Glutamatergic neuron (in vitro differentiated cells): ENCODE measurements around the gene APOF. TPM values are rescaled to one million over a fixed set of nuclear protein-coding genes. Genes with fewer than 3 reads are reported as not detected.
"Not testable (repeated sequence)": the region's sequence is repeated elsewhere in the genome, so short reads cannot be mapped to it uniquely, and the experiment has no call there.

Experiments
- DNase-seq: peaks from one replicate; pipeline ENCODE4 v3.0.0; 2022
- H3K27ac Mint-ChIP-seq: one replicate; pipeline ENCODE4 v1.8.0; 2020; ENCODE audit warnings: mild to moderate bottlenecking, mixed read lengths, inconsistent platforms; ENCODE audit not compliant: unreplicated experiment
- H3K27me3 Mint-ChIP-seq: one replicate; pipeline ENCODE4 v1.8.0; 2020; ENCODE audit warnings: mild to moderate bottlenecking, moderate library complexity, mixed read lengths, inconsistent platforms; ENCODE audit not compliant: unreplicated experiment
- H3K36me3 Mint-ChIP-seq: one replicate; pipeline ENCODE4 v1.8.0; 2020; ENCODE audit warnings: mild to moderate bottlenecking, mixed read lengths, inconsistent platforms; ENCODE audit not compliant: unreplicated experiment
- H3K4me1 Mint-ChIP-seq: one replicate; pipeline ENCODE4 v1.8.0; 2020; ENCODE audit warnings: mild to moderate bottlenecking, low read depth, mixed read lengths, inconsistent platforms; ENCODE audit not compliant: unreplicated experiment
- H3K4me3 Mint-ChIP-seq: one replicate; pipeline ENCODE4 v1.8.0; 2020; ENCODE audit warnings: mild to moderate bottlenecking, mixed read lengths, inconsistent platforms; ENCODE audit not compliant: unreplicated experiment
- H3K9me3 Mint-ChIP-seq: one replicate; pipeline ENCODE4 v1.8.0; 2020; ENCODE audit warnings: mild to moderate bottlenecking, moderate library complexity, mixed read lengths, inconsistent platforms; ENCODE audit not compliant: unreplicated experiment
- total RNA-seq: library from RNA; stranded (reverse); fragmentation: NEBNext Ultra II Directional; extraction: Animal tissue kit (Norgen Biotek cat#: 25700); gene quantifications from one replicate; pipeline ENCODE4 v1.2.1, GENCODE V29; 2021; ENCODE audit not compliant: unreplicated experiment
- TF ChIP-seq, protein P1 (sequence below): fragments of 200-600 bp; sonication (generic); IDR thresholded peaks from one replicate; pipeline ENCODE4 v1.5.0; 2021; ENCODE audit not compliant: partially characterized antibody, unreplicated experiment

Gene APOF
- total RNA-seq, 1 donor from 2014 or later = not detected

DNA sequence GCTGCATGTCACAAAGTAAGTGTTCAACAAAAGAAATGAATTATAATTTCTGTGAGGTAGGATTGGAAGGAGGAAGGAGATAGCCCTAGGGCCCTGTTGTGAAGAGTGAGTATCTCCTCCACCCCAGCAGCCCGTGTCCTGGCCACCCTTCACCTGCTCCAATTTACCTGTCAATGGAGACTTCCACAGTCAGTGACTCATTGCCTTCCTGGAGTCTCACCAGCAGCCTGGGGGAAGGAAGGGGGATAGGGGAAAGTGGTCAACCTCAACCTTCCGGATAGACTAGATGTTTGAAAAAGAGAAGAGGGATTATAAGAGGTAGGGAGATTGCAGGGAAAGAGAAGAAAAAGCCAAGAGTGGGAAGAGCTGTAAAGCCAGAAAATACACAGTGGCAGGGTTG lies 12.0 kb downstream of the APOF start:
- no peaks in the 10 kb centered on the region for H3K9me3 Mint-ChIP-seq
- no peak for DNase-seq
- TF ChIP-seq, protein P1, sequence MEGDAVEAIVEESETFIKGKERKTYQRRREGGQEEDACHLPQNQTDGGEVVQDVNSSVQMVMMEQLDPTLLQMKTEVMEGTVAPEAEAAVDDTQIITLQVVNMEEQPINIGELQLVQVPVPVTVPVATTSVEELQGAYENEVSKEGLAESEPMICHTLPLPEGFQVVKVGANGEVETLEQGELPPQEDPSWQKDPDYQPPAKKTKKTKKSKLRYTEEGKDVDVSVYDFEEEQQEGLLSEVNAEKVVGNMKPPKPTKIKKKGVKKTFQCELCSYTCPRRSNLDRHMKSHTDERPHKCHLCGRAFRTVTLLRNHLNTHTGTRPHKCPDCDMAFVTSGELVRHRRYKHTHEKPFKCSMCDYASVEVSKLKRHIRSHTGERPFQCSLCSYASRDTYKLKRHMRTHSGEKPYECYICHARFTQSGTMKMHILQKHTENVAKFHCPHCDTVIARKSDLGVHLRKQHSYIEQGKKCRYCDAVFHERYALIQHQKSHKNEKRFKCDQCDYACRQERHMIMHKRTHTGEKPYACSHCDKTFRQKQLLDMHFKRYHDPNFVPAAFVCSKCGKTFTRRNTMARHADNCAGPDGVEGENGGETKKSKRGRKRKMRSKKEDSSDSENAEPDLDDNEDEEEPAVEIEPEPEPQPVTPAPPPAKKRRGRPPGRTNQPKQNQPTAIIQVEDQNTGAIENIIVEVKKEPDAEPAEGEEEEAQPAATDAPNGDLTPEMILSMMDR = no peak
- no peaks in the 10 kb centered on the region for H3K4me1 Mint-ChIP-seq
- H3K27me3 Mint-ChIP-seq = no peaks in the 10 kb centered on the region
- no peak overlapping the region for H3K27ac Mint-ChIP-seq
- H3K4me3 Mint-ChIP-seq = no peak overlapping the region
- no peaks in the 10 kb centered on the region for H3K36me3 Mint-ChIP-seq

DNA sequence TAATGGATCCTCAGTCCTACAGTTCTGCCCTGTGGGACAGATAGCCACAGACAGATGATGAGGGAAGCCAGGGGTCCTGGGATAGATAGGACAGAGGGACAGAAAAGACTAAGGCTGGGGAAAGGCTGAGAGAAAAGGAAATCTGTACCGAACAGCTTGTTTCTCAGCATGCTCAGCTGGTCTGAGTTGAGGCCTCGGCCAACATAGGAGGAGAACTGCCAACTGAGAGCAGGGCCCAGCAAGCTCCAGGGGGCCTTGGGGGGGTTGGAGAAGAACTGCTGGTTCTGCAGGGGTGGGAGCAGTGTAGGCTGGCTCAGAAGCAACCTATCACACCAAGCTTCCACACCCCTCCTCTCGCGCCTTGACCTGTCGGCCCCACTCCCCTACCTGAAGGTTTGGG lies 13.9 kb downstream of the APOF start:
- no peaks in the 10 kb centered on the region for H3K9me3 Mint-ChIP-seq
- H3K27ac Mint-ChIP-seq = no peak overlapping the region
- no peaks in the 10 kb centered on the region for H3K4me1 Mint-ChIP-seq
- H3K4me3 Mint-ChIP-seq = no peak overlapping the region
- TF ChIP-seq, protein P1 = no peak
- H3K27me3 Mint-ChIP-seq = no peaks in the 10 kb centered on the region
- H3K36me3 Mint-ChIP-seq = no peaks in the 10 kb centered on the region
- DNase-seq = no peak

DNA sequence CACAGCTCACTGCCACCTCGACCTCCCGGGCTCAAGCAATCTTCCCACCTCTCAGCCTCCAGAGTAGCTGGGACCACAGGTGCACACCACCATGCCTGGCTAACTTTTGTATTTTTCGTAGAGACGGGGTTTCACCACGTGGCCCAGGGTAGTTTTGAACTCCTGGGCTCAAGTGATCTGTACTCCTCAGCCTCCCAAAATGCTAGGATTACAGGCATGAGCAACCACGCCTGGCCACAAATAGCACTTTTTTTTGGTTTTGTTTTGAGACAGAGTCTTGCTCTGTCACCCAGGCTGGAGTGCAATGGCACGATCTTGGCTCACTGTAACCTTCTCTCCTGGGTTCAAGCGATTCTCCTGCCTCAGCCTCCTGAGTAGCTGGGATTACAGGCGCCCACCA lies 15.4 kb downstream of the APOF start:
- H3K36me3 Mint-ChIP-seq, H3K27me3 Mint-ChIP-seq, H3K9me3 Mint-ChIP-seq, DNase-seq, H3K4me3 Mint-ChIP-seq, H3K4me1 Mint-ChIP-seq: not testable (repeated sequence)
- H3K27ac Mint-ChIP-seq = peak overlapping the region; percentile 33

DNA sequence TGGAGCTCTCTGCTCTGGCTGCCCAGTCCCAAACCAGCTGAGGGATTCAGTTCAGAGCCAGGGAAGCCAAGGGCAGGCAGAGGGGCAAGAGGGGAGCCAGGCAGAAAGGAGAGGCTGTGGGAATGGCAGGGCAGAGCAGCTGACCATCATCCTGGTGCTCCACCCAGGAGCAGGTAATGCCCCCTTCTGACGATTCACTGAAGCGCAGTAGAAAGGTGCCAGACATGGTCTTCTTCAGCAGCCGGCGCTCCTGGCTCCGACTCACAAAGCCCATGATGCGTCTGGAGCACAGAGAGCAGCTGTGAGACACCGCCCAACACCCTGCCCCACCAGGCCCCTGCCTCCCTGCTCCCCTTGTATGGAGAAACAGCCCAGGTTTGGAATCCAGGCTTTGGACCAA lies 16.0 kb downstream of the APOF start:
- Mint-ChIP-seq H3K36me3 (no peaks in the 10 kb centered on the region), H3K9me3 (no peaks in the 10 kb centered on the region), H3K4me1 (no peaks in the 10 kb centered on the region), H3K4me3 (no peak overlapping the region), H3K27ac (peak overlapping the region; percentile 33), H3K27me3 (no peaks in the 10 kb centered on the region)
- no peak for DNase-seq
- TF ChIP-seq, protein P1 = no peak

DNA sequence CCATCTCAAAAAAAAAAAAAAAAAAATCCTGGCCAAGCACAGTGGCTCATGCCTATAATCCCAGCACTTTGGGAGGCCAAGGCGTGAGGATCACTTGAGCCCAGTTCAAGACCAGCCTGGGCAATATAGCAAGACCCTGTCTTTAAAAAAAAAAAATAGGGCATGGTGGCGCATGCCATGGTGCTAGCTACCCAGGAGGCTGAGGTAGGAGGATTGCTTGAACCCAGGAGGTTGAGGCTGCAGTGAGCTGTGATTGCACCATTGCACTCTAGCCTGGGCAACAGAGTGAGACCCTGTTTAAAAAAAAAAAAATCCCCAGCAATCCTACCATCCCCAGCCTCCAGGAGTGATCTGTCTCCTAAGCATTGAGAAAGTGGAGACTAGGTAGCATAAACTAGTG lies 20.4 kb downstream of the APOF start:
- H3K27ac Mint-ChIP-seq, H3K4me3 Mint-ChIP-seq, H3K9me3 Mint-ChIP-seq, H3K4me1 Mint-ChIP-seq, H3K36me3 Mint-ChIP-seq, H3K27me3 Mint-ChIP-seq, DNase-seq: not testable (repeated sequence)

DNA sequence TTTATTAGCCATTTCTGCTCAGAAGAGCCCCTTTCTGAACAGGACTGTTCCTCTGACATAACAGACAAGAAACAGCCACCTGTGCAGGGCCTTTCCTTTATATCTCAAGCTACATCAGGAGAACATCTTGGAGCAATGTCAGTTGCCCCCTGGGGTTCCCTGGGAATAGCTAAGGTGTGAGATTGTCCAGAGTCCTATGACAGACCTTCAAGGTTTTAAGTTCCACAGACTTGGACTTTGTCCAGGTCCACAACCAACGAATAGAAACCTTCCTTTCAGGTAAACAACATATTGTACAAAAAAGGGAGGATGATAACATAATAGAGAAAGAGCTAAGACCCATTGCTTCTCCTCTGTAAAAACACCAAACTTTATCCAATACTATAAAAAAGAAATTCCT lies 21.0 kb downstream of the APOF start:
- Mint-ChIP-seq H3K27me3 (no peaks in the 10 kb centered on the region), H3K4me3 (no peak overlapping the region), H3K4me1 (no peaks in the 10 kb centered on the region), H3K36me3 (no peaks in the 10 kb centered on the region), H3K9me3 (peaks cover 3% of the 10 kb centered on the region), H3K27ac (no peak overlapping the region)
- TF ChIP-seq, protein P1 = no peak
- DNase-seq = no peak
